Keratinocyte (primary cell): Measurements from ENCODE around the gene HYPK. TPM values are rescaled to one million over a fixed set of nuclear protein-coding genes. Genes with fewer than 3 reads are reported as not detected.

Source experiments
- DNase-seq: peaks from one replicate; pipeline ENCODE4 v3.0.0-alpha.2; 2011; ENCODE audit warnings: low read depth, missing footprints, low spot score
- FAIRE-seq: peaks from 2 replicates; lab custom pipeline; 2011; peaks lifted over from hg19 to GRCh38; lab: Jason Lieb, UNC
- H2AFZ ChIP-seq: 2 replicates; pipeline ENCODE4 v1.6.0; 2012; ENCODE audit warnings: low read length, control low read depth, inconsistent platforms; ENCODE audit not compliant: control insufficient read depth
- H3K27ac ChIP-seq: 2 replicates; pipeline ENCODE4 v1.5.1; 2011; ENCODE audit warnings: low read length; ENCODE audit not compliant: control insufficient read depth, insufficient read depth
- H3K27me3 ChIP-seq: 3 replicates; pipeline ENCODE4 v1.6.0; 2011; ENCODE audit warnings: low read length; ENCODE audit not compliant: control insufficient read depth, insufficient read depth; ENCODE audit errors: extremely low read depth
- H3K36me3 ChIP-seq, 2 experiments: 2 replicates in 1 of 2; 3 replicates in 1 of 2; pipeline ENCODE4 v1.5.1; 2011; ENCODE audit warnings: low read length in 2 of 2, mild to moderate bottlenecking in 1 of 2; ENCODE audit not compliant: control insufficient read depth in 2 of 2, insufficient read depth in 2 of 2; ENCODE audit errors: extremely low read depth in 1 of 2
- H3K4me1 ChIP-seq: 3 replicates; pipeline ENCODE4 v1.5.1; 2011; ENCODE audit warnings: low read length; ENCODE audit not compliant: control insufficient read depth, insufficient read depth; ENCODE audit errors: extremely low read depth
- H3K4me2 ChIP-seq: 3 replicates; pipeline ENCODE4 v1.6.0; 2011; ENCODE audit warnings: low read depth, low read length; ENCODE audit not compliant: control insufficient read depth, insufficient read depth; ENCODE audit errors: extremely low read depth
- H3K4me3 ChIP-seq, 3 experiments: fragments of 200-600 bp in 1 of 3; sonication (generic) in 1 of 3; 2 replicates in 2 of 3; 3 replicates in 1 of 3; pipeline ENCODE4 v1.5.1; 2011 to 2016; ENCODE audit warnings: low read length in 3 of 3, mild to moderate bottlenecking in 3 of 3, control low read depth in 2 of 3, inconsistent platforms in 1 of 3, low read depth in 1 of 3, mixed read lengths in 1 of 3, mixed run types in 1 of 3, moderate library complexity in 1 of 3; ENCODE audit not compliant: control insufficient read depth in 2 of 3, insufficient read depth in 2 of 3; ENCODE audit errors: extremely low read depth in 1 of 3
- H3K79me2 ChIP-seq: 2 replicates; pipeline ENCODE4 v1.6.0; 2012; ENCODE audit warnings: low read length; ENCODE audit not compliant: control insufficient read depth, insufficient read depth
- H3K9ac ChIP-seq: 3 replicates; pipeline ENCODE4 v1.6.0; 2011; ENCODE audit warnings: low read length; ENCODE audit not compliant: control insufficient read depth, insufficient read depth; ENCODE audit errors: extremely low read depth
- H3K9me1 ChIP-seq: 3 replicates; pipeline ENCODE4 v1.6.0; 2011; ENCODE audit warnings: low read length; ENCODE audit not compliant: control insufficient read depth, insufficient read depth; ENCODE audit errors: extremely low read depth
- H3K9me3 ChIP-seq: 2 replicates; pipeline ENCODE4 v1.5.1; 2012; ENCODE audit warnings: low read depth, low read length; ENCODE audit not compliant: control insufficient read depth
- H4K20me1 ChIP-seq: 3 replicates; pipeline ENCODE4 v1.6.0; 2011; ENCODE audit warnings: low read length; ENCODE audit not compliant: control insufficient read depth, insufficient read depth; ENCODE audit errors: extremely low read depth
- EZH2 ChIP-seq: IDR thresholded peaks from one replicate; pipeline ENCODE4 v1.6.1; 2012; ENCODE audit warnings: inconsistent platforms, mild to moderate bottlenecking, low read length, moderate library complexity
- dilution Hi-C: fragments of 300-500 bp; cut with MboI; formaldehyde crosslinking; loops from one replicate; pipeline ENCODE4 v1.7.0; 2020; ENCODE audit warnings: low sequenced_read_pairs; ENCODE audit not compliant: extremely low pct_ligation_motif_present
- polyA minus RNA-seq, 3 experiments: library from RNA; depleted of rRNA, polyadenylated mRNA; stranded (reverse); fragments of >200 nt; gene quantifications; 1 replicate in 1 of 3; 2 replicates in 1 of 3; 3 replicates in 1 of 3; pipeline ENCODE4 v1.2.3, GENCODE V29; 2011
- polyA plus RNA-seq, 5 experiments: library from polyadenylated mRNA; depleted of rRNA in 3 of 5; stranded (reverse) in 3 of 5; stranded (forward) in 1 of 5; unstranded in 1 of 5; fragments of >200 nt; gene quantifications; 1 replicate in 1 of 5; 2 replicates in 3 of 5; 3 replicates in 1 of 5; pipeline versions ENCODE4 v1.2.1 to v1.2.3, GENCODE V29; 2011 to 2012; ENCODE audit warnings: missing spikeins in 2 of 5, low read depth in 1 of 5, low replicate concordance in 1 of 5
- TF ChIP-seq, protein P1 (sequence below), 3 experiments: IDR thresholded peaks in 1 of 3; conservative IDR thresholded peaks in 1 of 3; optimal IDR thresholded peaks in 1 of 3; 2 replicates in 2 of 3; 3 replicates in 1 of 3; pipeline versions ENCODE3 to v1.5.1; 2011; ENCODE audit warnings: low read length in 3 of 3, mild to moderate bottlenecking in 3 of 3, moderate library complexity in 2 of 3, control low read depth in 1 of 3, inconsistent platforms in 1 of 3; ENCODE audit not compliant: insufficient read depth in 2 of 3; ENCODE audit errors: extremely low read depth in 1 of 3

Gene HYPK, protein sequence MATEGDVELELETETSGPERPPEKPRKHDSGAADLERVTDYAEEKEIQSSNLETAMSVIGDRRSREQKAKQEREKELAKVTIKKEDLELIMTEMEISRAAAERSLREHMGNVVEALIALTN
- polyA plus RNA-seq (8.8 to 27.5 TPM (median 11.7 TPM) in 3 replicates), polyA minus RNA-seq (2.2 to 5.3 TPM (median 3.2 TPM) in 3 replicates)
- polyA plus RNA-seq (2011; ENCODE audit: low read depth): 11.0 TPM
- polyA plus RNA-seq (2011; cell fraction: cytosol; rRNA removed): 5.8 and 6.3 TPM in 2 replicates
- polyA plus RNA-seq (2011; cell fraction: nucleus; rRNA removed): 5.4 and 6.0 TPM in 2 replicates
- polyA plus RNA-seq (2012; ENCODE audit: low replicate concordance): 3.3 and 5.3 TPM in 2 replicates
- polyA minus RNA-seq (2011; cell fraction: cytosol; rRNA and poly(A)+ RNA removed): 24.7 TPM
- polyA minus RNA-seq (2011; cell fraction: nucleus; rRNA and poly(A)+ RNA removed): 2.5 and 5.3 TPM in 2 replicates

DNA sequence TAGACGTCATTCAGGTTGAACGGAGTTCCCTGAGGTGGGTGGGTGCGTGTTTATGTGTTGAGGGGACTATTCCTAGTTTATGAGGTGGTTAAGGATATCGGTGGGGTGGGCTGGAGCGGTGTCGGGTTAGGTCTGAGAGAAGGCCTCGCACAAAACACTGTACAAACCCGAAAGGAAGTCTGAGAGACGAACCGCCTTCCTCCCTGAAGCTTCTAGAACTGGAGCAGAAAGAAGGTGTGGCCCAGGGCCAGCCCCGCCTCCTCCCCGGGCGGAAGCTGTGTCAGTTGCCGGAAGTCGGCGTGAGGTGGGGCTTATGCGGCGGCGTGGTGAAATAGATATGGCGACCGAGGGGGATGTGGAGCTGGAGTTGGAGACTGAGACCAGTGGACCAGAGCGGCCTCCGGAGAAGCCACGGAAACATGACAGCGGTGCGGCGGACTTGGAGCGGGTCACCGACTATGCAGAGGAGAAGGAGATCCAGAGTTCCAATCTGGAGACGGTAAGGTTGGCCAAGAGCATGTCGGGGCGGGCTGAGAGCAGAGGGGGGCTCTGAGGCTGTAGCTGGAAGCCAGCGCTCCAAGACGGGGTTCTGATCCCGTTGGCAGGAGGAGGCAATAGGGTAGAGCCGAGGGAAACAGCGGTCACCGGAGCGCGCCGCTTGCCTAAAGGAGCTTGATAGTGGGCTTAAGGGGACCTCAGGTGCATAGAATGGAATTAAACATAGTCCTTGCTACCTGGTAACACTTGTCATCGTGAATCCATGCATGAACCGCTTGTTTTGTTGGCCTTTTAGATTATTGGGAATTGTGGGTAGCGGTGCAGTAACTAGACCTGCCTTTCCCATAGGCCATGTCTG, at the start of gene HYPK:
Gene HYPK (plus strand): TSS at position 314 of the 856 bp plus-strand sequence. CDS start 24 bp downstream, at position 338.
- peaks cover 5% of the 10 kb centered on the region for H3K4me1 ChIP-seq

DNA sequence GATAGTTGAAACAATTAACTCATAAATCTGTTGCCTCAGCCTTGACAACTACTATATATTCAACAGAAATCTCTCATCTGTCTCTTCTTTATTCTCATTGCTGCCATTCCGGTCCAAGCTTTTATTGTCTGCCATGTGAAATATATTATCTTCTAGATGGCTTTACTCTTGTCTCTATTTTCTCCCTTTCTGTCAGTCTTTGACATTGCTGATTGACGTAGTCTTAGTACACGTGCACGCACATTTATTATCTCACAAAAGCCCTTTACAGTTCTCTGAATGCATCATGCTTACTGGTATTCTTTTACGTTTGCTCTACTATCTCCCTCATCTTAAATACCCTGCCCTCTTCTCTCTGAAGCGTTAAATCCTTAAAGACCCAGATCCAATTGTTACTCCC, 48.5 kb upstream of the HYPK start:
- H3K36me3 ChIP-seq: peaks cover 12 to 33% of the 10 kb centered on the region in 2 experiments
- H3K79me2 ChIP-seq: peaks cover 97% of the 10 kb centered on the region
- H4K20me1 ChIP-seq: peaks cover 31% of the 10 kb centered on the region
- H3K27ac ChIP-seq: no peak overlapping the region
- FAIRE-seq: no peak
- H3K4me2 ChIP-seq: no peak overlapping the region
- no peak overlapping the region for H3K9ac ChIP-seq
- H3K9me1 ChIP-seq: no peaks in the 10 kb centered on the region
- H3K4me3 ChIP-seq: no peak overlapping the region
- no peaks in the 10 kb centered on the region for H3K9me3 ChIP-seq
- no peaks in the 10 kb centered on the region for H3K27me3 ChIP-seq
- dilution Hi-C loops: no loop called here
- no peak for DNase-seq
- peaks cover 22% of the 10 kb centered on the region for H3K4me1 ChIP-seq
- no peak overlapping the region for H2AFZ ChIP-seq
- TF ChIP-seq, protein P1, sequence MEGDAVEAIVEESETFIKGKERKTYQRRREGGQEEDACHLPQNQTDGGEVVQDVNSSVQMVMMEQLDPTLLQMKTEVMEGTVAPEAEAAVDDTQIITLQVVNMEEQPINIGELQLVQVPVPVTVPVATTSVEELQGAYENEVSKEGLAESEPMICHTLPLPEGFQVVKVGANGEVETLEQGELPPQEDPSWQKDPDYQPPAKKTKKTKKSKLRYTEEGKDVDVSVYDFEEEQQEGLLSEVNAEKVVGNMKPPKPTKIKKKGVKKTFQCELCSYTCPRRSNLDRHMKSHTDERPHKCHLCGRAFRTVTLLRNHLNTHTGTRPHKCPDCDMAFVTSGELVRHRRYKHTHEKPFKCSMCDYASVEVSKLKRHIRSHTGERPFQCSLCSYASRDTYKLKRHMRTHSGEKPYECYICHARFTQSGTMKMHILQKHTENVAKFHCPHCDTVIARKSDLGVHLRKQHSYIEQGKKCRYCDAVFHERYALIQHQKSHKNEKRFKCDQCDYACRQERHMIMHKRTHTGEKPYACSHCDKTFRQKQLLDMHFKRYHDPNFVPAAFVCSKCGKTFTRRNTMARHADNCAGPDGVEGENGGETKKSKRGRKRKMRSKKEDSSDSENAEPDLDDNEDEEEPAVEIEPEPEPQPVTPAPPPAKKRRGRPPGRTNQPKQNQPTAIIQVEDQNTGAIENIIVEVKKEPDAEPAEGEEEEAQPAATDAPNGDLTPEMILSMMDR (optimal IDR thresholded peaks at IDR 0.05 in 1 of 3, IDR thresholded peaks at IDR 0.05 in 1 of 3, conservative IDR thresholded peaks at IDR 0.05 in 1 of 3; ENCODE audit: extremely low read depth in 1 of 3, insufficient read depth in 2 of 3, low read length in 3 of 3): no peak
- no peak for TF ChIP-seq EZH2

More for the DNA sequence above, at the start of gene HYPK:
- DNase-seq: no peak
- Histone ChIP-seq H3K9me3 (no peaks in the 10 kb centered on the region), H3K36me3 (peaks cover 11 to 25% of the 10 kb centered on the region in 2 experiments), H2AFZ (peak within 1 kb of the TSS; percentile 92), H3K27me3 (no peaks in the 10 kb centered on the region), H3K4me3 (peak within 1 kb of the TSS; percentile 60 to 84 (median 72)), H3K27ac (peak within 1 kb of the TSS; percentile 68), H3K9me1 (no peaks in the 10 kb centered on the region), H3K9ac (peak within 1 kb of the TSS; percentile 80), H3K79me2 (peaks cover 12% of the 10 kb centered on the region), H3K4me2 (peak within 1 kb of the TSS; percentile 66), H4K20me1 (no peaks in the 10 kb centered on the region)
- peak; percentile 86 for FAIRE-seq
- TF ChIP-seq EZH2: no peak
- TF ChIP-seq, protein P1 (optimal IDR thresholded peaks at IDR 0.05 in 1 of 3, IDR thresholded peaks at IDR 0.05 in 1 of 3, conservative IDR thresholded peaks at IDR 0.05 in 1 of 3; ENCODE audit: extremely low read depth in 1 of 3, insufficient read depth in 2 of 3, low read length in 3 of 3): no peak
- dilution Hi-C loops: no loop called here
